Fibroblast of skin of scalp (primary cell): ENCODE measurements around the gene DDX31.

ENCODE experiments used
- DNase-seq: peaks from one replicate; pipeline ENCODE4 v3.0.0-alpha.2; 2013

Gene DDX31

GRCh38 chr9:132592451-132592850 lies 77.3 kb downstream of the DDX31 start:
- no peak for DNase-seq

DNA sequence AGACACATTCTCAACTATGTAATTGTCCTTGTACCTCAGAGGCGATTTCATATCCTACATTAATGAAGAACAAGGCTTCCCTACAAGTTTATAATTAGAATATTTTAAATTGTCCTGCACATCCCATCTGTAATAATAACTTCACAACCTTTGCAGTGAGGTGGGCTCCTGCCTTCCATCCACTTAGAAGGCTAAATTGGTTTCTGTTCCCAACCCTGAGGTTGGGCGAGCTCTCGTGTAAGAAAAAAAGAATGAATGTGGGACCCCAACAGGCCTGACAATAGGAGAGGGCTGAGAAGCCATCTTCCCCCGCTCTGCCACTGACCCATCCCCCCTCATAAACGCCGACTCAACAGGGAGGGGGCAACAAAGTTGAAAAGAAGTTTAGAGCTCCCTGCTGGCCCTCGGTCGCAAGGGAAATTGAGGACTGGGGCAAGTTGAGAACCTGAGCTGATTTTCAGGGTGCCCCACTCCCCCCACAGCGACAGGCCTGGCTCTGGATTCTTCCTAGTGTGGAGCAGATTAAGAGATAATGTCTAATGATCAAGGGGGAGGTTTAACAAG lies 78.0 kb downstream of the DDX31 start:
- no peak for DNase-seq

DNA sequence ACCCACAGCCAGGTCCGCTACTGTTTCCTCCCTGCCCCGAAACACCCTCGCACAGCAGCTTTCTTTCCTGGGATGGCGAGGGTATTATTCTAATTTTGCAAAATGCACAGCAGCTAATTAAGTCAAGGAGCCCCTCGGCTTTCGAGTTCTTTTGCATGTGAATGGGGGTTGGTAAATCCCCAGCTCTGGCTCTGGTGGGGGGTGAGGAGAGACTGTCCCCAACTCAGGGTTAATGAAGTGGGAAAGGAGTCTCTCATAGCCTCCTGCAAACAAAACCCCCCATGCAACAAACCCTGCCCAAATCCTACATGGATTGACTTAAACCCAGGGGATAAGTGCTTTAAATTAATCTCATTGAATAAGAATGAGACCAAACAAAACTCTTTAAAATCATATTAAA lies 78.5 kb downstream of the DDX31 start:
- DNase-seq = no peak

- no peak for DNase-seq
These were observed 79.2 kb downstream of the DDX31 start for GRCh38 chr9:132590318-132591182.

DNA sequence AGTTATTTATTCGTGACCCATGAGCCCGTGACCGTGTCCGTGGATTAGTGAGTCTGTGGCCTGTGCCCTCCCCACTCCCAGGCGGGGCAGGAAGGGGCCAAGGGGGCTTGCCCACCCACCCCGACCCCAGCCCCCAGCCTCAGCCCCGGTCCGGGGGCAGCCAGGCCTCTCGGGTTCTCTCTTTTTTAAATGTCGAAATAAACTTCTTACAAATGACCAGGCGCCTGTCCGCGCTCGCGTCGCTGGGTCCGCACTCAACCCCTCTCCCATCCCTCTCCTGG lies 79.8 kb downstream of the DDX31 start:
- no peak for DNase-seq

GRCh38 chr9:132589148-132590036 lies 80.4 kb downstream of the DDX31 start:
- DNase-seq = no peak

- no peak for DNase-seq
These were observed 81.2 kb downstream of the DDX31 start for GRCh38 chr9:132588501-132589147.

- no peak for DNase-seq
These were observed 81.7 kb downstream of the DDX31 start for GRCh38 chr9:132588098-132588497.

GRCh38 chr9:132587592-132587955 lies 82.2 kb downstream of the DDX31 start:
- DNase-seq = no peak

- no peak for DNase-seq
These were observed 82.8 kb downstream of the DDX31 start for GRCh38 chr9:132586830-132587591.

GRCh38 chr9:132585954-132586829 lies 83.6 kb downstream of the DDX31 start:
- no peak for DNase-seq

DNA sequence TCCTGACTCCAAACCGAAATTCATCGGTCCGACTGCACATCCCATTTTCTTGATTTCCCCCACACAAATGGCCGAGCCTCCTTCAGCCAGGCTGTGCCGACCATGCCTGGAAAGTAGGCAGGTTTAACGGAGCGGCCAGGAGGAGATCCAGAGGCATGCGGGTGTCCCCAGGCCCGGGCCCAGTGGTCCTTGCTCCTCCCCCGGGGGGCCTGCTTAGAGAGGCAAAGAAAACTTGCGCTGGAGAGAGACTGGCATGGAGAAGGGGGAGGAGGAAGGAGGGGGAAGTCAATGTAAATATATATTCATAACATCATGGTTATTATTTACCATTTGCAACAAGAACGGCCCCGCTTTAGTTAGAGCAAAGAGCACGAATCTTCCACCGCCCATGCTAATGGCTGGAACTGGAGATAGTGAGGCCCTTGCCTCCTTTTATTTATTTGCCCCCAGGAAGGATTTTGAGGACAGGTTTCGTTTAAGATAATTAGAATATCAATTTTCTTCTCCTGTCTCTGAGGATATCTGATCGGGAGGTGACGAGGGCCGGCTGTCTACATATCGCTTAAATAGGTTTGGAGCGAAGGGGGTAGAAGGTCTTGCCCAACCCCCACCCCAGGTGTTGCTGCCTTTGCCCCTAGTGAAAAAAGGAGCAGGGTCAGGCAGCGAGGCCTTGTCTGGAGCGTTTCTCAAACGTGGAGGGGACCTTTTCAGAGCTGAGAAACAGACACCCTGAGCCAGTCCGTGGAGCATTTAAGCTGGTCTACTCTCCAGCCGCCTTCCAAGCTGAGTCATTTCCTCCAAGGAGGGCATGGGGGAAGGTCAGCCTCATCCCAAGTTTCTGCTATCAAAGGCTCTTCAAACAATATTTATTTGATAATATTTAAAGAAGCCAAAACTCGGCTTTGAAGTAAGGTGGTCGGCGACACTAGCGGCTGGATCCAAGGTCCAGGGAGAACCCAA lies 84.9 kb downstream of the DDX31 start:
- peak; percentile 51 for DNase-seq

DNA sequence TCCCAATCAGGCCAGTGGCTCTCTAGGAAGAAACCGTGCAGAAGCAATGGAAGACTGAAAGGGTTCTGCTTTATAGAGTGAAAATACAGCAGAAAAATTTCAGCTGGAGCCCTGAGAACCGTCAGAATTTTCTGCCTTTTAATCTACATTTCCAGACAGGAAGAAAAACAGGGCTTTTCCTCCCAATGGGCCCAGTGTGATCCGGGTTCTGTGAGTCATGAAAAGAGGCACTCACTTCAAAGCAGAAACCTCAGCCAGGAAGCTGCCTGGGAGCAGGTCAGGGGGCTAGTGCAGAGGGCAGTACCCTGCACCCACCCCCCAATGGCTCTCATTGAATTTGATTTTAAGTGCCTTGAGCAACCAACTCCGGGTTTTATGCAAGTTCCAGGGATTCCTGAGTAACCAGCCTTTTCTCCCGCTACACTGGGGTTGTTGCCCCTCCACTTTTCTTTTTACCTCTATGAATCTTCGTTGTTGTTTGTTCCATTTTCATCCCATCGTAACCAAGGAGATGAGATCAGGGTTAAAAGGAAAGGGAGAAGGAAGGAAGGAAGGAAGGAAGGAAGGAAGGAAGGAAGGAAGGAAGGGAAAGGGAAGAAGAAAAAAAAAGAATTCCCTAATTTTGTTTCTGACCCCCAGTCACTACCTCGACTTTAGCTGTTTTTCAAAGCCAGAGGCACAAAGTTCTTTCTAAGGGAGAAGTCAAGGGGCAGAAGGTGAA lies 86.0 kb downstream of the DDX31 start:
- DNase-seq = no peak

DNA sequence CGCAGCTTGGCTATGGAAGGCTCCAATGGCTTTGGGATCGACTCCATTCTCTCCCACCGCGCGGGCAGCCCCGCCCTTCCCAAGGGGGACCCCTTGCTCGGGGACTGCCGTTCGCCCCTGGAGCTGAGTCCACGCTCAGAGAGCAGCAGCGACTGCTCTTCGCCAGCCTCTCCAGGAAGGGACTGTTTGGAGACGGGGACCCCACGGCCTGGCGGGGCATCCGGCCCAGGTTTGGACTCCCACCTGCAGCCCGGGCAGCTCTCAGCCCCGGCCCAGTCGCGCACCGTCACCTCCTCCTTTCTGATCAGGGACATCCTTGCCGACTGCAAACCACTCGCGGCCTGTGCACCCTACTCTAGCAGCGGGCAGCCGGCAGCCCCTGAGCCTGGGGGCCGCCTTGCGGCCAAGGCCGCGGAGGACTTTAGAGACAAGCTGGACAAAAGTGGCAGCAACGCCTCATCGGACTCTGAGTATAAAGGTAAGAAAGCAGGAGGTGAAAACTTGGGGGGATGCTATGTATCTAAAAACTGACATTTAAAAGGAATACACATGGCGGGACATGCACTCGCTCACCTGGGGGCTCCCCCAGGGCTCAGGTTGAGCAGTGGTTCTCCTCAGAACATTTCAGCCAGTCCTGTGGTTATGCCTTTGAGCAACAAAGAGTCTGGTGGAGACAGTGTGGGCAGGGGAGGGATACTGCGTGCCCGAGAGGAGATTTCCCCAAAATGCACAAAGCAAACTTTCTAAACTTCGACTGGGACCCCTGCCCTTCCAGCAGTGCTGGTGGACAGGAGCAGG lies 86.8 kb downstream of the DDX31 start:
- DNase-seq = no peak

GRCh38 chr9:132582276-132582785 lies 87.5 kb downstream of the DDX31 start, which contains the start of gene BARHL1:
Gene BARHL1 (plus strand): TSS chr9:132582606. CDS start chr9:132582798, 192 bp downstream.
- no peak for DNase-seq

GRCh38 chr9:132579427-132579798 lies 90.4 kb downstream of the DDX31 start:
- DNase-seq = no peak

GRCh38 chr9:132578367-132578932 lies 91.3 kb downstream of the DDX31 start:
- DNase-seq = no peak

DNA sequence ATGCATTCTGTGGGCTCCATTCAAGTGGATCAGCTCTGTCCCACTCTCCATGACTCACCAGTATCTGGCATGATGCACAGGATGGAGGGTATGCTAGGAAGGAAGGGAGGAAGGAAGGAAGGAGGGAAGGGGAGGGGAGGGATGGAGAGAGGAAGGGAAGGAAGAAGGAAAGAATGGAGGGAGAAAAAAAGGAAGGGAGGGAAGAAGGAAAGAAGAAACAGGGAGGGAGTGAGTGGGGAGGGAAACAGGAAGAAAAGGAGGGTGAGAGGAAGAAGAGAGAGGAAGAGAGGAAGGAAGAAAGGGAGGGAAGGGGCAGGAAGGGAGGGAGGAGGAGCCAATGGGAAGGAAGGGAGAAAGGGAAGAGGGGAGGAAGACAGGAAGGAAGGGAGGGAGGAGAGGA lies 92.7 kb downstream of the DDX31 start:
- no peak for DNase-seq
